Measurements from ENCODE around the gene UBE2O.

UBE2O gene

GRCh38 chr17:76472258-76472645, 19.3 kb upstream of the UBE2O start:
- Mint-ChIP-seq H3K27me3 (ENCODE audit: low read depth) (peaks cover 13% of the 10 kb centered on the region), H3K9me3 (no peaks in the 10 kb centered on the region), H3K4me3 (no peak overlapping the region), H3K4me1 (no peaks in the 10 kb centered on the region), H3K36me3 (ENCODE audit: low read depth) (no peaks in the 10 kb centered on the region), H3K27ac (no peak overlapping the region)
- no peak for TF ChIP-seq CTCF (IDR thresholded peaks at IDR 0.05; ENCODE audit: unreplicated experiment in 3 of 3)

DNA sequence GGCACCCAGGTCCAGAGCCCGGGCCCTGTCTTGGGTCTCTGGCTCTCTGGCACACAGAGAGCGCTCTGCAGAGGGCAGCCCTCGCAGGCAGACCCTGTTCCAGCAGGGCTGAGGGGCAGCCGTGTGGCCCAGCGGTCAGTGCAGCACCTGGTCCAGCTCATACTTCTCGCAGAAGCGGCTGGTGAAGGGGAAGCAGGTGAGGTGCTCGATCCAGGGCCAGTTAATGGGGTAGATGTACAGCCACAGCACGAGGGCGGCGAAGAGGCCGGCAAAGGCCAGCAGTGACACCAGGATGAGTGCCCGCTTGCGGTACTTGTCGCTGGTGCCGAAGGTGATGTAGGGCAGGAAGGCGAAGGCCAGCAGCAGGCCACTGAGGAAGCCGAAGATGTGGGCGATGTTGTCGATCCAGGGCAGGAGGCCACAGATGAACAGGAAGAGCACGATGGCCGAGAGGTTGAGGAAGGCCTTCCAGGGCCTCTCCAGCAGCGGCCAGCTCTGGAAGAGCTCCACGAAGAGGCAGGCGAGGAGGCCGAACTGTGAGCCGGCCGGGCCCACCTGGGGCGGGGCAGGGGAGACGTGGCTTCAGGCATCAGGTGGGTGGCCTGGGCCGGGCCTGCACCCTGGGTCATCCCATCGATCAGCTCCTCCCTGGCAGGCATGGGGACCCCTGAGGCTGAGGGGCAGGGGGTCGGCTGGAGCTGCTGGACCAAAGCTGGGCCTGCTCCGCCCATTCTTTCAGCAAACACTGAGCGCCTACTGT, 18.7 kb upstream of the UBE2O start:
- Mint-ChIP-seq H3K36me3 (ENCODE audit: low read depth) (no peaks in the 10 kb centered on the region), H3K27ac (no peak overlapping the region), H3K4me1 (no peaks in the 10 kb centered on the region), H3K9me3 (no peaks in the 10 kb centered on the region), H3K27me3 (ENCODE audit: low read depth) (peaks cover 13% of the 10 kb centered on the region), H3K4me3 (no peak overlapping the region)
- TF ChIP-seq CTCF (IDR thresholded peaks at IDR 0.05; ENCODE audit: unreplicated experiment in 3 of 3) = no peak

DNA sequence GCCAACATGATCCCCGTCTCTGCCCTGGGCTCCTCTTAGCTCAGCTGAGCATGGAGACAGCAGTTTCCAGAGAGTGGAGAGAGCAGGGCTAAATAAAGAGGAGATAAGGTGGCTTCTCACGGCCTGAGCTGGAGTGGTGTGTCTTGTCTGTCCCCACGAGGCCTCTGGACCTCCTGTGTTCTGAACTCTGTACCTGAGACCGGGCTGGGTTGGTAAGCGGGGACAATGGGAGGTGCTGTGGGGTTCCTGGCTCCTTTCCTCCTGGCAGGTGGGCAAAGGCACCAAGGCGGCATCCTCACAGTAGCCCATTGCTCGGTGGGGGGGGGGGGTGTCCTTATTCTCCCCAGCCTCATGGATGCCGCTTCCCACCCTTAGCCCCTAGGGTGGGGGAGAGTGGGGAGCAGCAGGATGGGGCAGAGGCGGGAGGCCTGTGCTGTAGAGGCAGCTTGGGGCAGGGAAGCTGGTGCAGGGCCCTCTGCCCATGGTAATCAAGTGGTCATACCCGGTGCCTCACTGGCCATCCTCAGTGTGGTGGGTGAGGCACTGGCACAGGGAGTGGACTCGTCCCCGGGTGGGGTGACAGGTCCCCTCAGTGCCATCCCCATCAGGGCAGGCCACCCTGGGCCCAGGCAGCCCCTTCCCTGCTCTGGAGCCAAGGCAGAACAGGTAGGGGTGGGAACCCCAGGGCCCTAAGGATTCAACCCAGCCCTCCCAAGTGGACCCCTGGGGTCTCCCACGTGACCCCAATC, 17.2 kb upstream of the UBE2O start:
- H3K27me3 Mint-ChIP-seq (ENCODE audit: low read depth) = peaks cover 18% of the 10 kb centered on the region
- H3K36me3 Mint-ChIP-seq (ENCODE audit: low read depth) = no peaks in the 10 kb centered on the region
- TF ChIP-seq CTCF (IDR thresholded peaks at IDR 0.05; ENCODE audit: unreplicated experiment in 3 of 3) = no peak
- peaks cover 5% of the 10 kb centered on the region for H3K4me1 Mint-ChIP-seq
- H3K27ac Mint-ChIP-seq = no peak overlapping the region
- H3K4me3 Mint-ChIP-seq = no peak overlapping the region
- no peaks in the 10 kb centered on the region for H3K9me3 Mint-ChIP-seq

DNA sequence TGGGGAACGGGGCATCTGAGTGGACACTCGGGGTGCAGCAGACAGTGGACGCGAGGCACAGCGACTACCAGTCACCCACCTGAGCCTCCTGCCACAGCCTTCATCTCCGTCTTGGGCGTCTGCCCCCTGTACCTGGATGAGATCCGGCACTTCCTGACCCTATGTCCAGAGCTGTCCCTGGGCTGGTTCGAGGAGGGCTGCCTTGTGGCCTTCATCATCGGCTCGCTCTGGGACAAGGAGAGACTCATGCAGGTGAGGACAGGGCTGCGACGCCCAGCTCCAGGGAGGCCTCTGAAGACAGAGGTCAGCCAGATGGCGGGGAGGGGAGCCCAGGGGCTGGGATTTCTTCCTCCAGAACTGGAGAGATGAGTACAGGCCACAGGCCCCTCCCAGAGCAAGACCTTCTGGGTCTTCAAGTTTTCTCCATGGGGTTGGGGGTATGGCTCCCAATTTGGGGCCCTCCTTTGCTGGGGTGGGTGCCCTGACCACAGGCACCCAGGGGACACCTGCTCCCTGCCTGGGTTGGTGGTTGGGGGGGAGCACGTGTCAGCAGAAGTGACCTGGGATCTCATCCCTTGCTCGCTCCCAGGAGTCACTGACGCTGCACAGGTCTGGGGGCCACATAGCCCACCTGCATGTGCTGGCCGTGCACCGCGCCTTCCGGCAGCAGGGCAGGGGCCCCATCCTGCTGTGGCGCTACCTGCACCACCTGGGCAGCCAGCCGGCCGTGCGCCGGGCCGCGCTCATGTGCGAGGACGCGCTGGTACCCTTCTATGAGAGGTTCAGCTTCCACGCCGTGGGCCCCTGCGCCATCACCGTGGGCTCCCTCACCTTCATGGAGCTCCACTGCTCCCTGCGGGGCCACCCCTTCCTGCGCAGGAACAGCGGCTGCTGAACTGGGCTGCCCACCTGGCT, 16.4 kb upstream of the UBE2O start:
- Mint-ChIP-seq H3K4me3 (no peak overlapping the region), H3K27me3 (ENCODE audit: low read depth) (peaks cover 22% of the 10 kb centered on the region), H3K36me3 (ENCODE audit: low read depth) (no peaks in the 10 kb centered on the region), H3K4me1 (peaks cover 5% of the 10 kb centered on the region), H3K9me3 (no peaks in the 10 kb centered on the region), H3K27ac (no peak overlapping the region)
- TF ChIP-seq CTCF (IDR thresholded peaks at IDR 0.05; ENCODE audit: unreplicated experiment in 3 of 3) = no peak

- H3K9me3 Mint-ChIP-seq = no peaks in the 10 kb centered on the region
- H3K36me3 Mint-ChIP-seq (ENCODE audit: low read depth) = no peaks in the 10 kb centered on the region
- H3K4me3 Mint-ChIP-seq = no peak overlapping the region
These were observed 15.7 kb upstream of the UBE2O start for GRCh38 chr17:76468634-76469010.

More at GRCh38 chr17:76468634-76469010, 15.7 kb upstream of the UBE2O start:
- H3K27ac Mint-ChIP-seq = no peak overlapping the region
- H3K4me1 Mint-ChIP-seq = peaks cover 5% of the 10 kb centered on the region
- TF ChIP-seq CTCF (IDR thresholded peaks at IDR 0.05; ENCODE audit: unreplicated experiment in 3 of 3) = no peak
- H3K27me3 Mint-ChIP-seq (ENCODE audit: low read depth) = peaks cover 24% of the 10 kb centered on the region
